MG63 (cell line): ENCODE data around the gene THOC5. TPM values are rescaled to one million over a fixed set of nuclear protein-coding genes. Genes with fewer than 3 reads are reported as not detected.
A peak's percentile ranks its signal among the peaks of the same experiment; 100 is the strongest.
"Not testable (repeated sequence)": the region's sequence is repeated elsewhere in the genome, so short reads cannot be mapped to it uniquely, and the experiment has no call there.

Experiments used
- DNase-seq: peaks from one replicate; pipeline ENCODE4 v3.0.0-alpha.2; 2020
- H3K27me3 ChIP-seq: fragments of 250-450 bp; sonication (Bioruptor Pico); 2 replicates; pipeline ENCODE4 v1.5.1; 2020; ENCODE audit warnings: mild to moderate bottlenecking, moderate library complexity
- H3K36me3 ChIP-seq: fragments of 250-450 bp; sonication (Bioruptor Pico); 2 replicates; pipeline ENCODE4 v1.5.1; 2020; ENCODE audit warnings: mild to moderate bottlenecking, moderate library complexity
- H3K4me3 ChIP-seq: fragments of 250-450 bp; sonication (Bioruptor Pico); 2 replicates; pipeline ENCODE4 v1.5.1; 2020; ENCODE audit warnings: mild to moderate bottlenecking, moderate library complexity
- H3K9me3 ChIP-seq: fragments of 250-450 bp; sonication (Bioruptor Pico); 2 replicates; pipeline ENCODE4 v1.5.1; 2020; ENCODE audit warnings: mild to moderate bottlenecking, moderate library complexity
- total RNA-seq: library from RNA; depleted of rRNA; stranded (reverse); fragments of >200 nt; shearing (Covaris generic); gene quantifications from 2 replicates; pipeline ENCODE4 v1.2.3, GENCODE V29; 2014; ENCODE audit warnings: low replicate concordance

The THOC5 gene
- total RNA-seq, 1 experiment from 2014 or later = 73.2 TPM

GRCh38 chr22:29523761-29524160, 29.8 kb downstream of the THOC5 start:
- DNase-seq = no peak
- H3K27me3 ChIP-seq = no peaks in the 10 kb centered on the region
- H3K4me3 ChIP-seq = no peak overlapping the region
- H3K36me3 ChIP-seq = peaks cover 71% of the 10 kb centered on the region
- no peaks in the 10 kb centered on the region for H3K9me3 ChIP-seq

DNA sequence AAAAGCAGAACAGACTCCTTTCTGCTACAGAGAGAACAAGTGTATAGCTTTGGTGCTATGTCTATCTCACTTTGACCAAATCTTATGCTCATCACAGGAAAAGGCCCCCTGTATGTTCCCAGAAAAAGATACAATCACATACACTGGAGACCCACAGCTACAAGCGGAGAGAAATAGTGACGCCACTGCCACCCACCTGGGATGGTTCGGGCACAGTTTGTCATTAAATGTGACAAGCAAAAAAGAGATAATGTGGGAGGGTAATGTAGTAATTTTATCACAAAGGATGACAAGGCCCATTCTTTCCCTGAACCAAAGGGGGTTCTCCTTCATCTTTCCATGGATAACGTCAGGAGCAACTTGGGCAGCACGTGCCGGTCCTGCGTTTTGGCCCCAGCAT, 32.0 kb downstream of the THOC5 start:
- peaks cover 71% of the 10 kb centered on the region for H3K36me3 ChIP-seq
- H3K4me3 ChIP-seq = no peak overlapping the region
- H3K27me3 ChIP-seq = no peaks in the 10 kb centered on the region
- H3K9me3 ChIP-seq = no peaks in the 10 kb centered on the region
- DNase-seq = no peak

DNA sequence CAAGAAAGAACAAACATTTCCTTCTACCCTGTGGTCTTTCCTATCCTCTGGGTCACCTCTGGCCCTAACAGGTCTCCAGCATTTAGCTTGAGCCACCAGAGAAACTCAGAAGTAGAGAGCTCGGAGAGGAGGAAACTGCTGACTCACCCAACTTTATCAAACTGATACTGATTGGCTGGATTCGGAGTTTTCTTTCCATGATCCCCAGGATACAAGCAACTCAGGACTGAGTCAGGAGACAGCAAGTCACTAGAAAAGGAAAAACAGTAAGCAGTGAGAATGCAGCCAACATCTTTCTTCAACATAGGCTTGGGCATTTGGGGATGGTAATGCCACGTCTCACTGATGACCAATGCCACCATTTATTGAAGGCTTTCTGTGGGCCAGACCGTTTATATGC, 32.7 kb downstream of the THOC5 start:
- Histone ChIP-seq H3K4me3 (no peak overlapping the region), H3K27me3 (no peaks in the 10 kb centered on the region), H3K9me3 (no peaks in the 10 kb centered on the region), H3K36me3 (peaks cover 71% of the 10 kb centered on the region)
- DNase-seq = no peak

DNA sequence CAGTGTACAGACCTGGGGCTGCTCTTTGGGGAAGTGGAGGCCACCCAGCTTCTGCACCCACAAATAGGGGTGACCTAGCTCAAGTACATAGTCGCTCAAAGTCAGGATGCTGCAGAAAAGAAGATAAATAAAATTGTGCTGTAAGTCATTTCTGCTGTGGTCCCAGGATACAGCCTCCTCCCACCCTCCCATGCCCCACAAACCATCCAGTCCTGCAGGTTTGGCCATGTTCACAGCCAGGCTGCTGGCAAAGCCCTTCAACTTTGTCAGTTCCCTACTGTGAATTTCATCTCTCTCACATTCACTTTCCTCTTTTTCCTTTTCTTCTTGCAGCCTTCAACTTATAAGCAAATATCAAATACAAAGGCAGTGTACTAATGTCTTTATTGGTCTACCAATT, 33.6 kb downstream of the THOC5 start:
- Histone ChIP-seq H3K36me3 (peaks cover 70% of the 10 kb centered on the region), H3K9me3 (no peaks in the 10 kb centered on the region), H3K4me3 (no peak overlapping the region), H3K27me3 (no peaks in the 10 kb centered on the region)
- no peak for DNase-seq

- Histone ChIP-seq H3K27me3 (no peaks in the 10 kb centered on the region), H3K4me3 (no peak overlapping the region), H3K36me3 (peaks cover 67% of the 10 kb centered on the region), H3K9me3 (no peaks in the 10 kb centered on the region)
- DNase-seq = no peak
Observed at GRCh38 chr22:29518427-29518826, 35.1 kb downstream of the THOC5 start.

DNA sequence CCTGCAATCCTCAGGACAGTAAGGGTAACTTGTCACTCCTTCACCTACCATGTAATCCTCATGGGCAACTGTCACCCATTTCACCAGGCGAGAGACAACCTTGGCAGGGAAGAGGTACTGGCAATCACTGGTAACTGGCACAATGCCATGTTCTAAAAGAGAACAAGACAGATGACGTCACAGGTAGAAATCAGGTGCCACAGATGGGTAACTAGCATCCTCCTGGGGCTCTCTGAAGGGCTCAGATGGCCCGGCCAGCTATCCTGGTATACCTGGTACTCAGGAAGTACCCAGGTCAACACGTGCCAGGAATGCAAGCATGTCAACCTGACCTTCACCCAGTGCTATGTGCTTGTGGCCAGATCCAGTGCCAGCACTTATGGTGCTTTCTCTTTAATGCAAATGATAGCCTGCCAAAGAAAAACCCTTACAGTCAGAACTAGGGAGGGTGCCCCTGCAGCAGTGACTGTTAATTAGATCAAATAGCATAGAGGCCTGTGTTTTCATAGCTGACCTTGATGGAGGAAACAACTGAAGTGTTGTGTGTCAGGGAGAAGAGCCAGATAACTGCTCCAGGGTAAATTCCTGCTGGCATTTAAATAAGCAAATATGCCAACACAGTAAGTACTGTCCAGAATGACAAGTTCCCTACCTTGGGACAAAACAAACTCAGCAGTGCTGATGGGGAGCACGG, 36.2 kb downstream of the THOC5 start:
- no peaks in the 10 kb centered on the region for H3K27me3 ChIP-seq
- peaks cover 67% of the 10 kb centered on the region for H3K36me3 ChIP-seq
- DNase-seq = no peak
- no peak overlapping the region for H3K4me3 ChIP-seq
- no peaks in the 10 kb centered on the region for H3K9me3 ChIP-seq

DNA sequence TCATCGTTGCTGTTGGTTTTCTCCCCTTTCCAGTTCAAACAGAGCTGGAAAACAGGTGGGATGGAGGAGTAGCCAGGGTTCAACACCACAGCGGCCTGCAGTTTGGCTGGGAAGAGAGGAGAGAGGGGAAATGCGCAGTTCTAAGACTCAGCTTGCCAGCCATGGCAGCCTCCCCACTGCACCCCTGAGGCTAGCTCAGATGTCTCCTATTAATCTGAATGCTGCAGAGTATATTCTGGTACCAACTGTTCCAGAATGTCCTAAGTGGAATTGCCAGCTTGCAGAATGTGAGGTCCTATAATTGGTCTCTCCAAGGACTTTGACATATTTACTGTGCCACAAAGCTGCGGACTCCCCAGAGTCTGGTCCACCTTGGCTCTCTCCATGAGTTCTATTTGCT, 41.5 kb downstream of the THOC5 start:
- H3K9me3 ChIP-seq = no peaks in the 10 kb centered on the region
- DNase-seq = no peak
- peaks cover 52% of the 10 kb centered on the region for H3K36me3 ChIP-seq
- no peaks in the 10 kb centered on the region for H3K27me3 ChIP-seq
- H3K4me3 ChIP-seq = no peak overlapping the region

- Histone ChIP-seq H3K9me3 (no peaks in the 10 kb centered on the region), H3K36me3 (peaks cover 54% of the 10 kb centered on the region)
Observed at GRCh38 chr22:29511126-29511862, 42.3 kb downstream of the THOC5 start.

GRCh38 chr22:29510542-29510941, 43.0 kb downstream of the THOC5 start:
- Histone ChIP-seq H3K9me3 (no peaks in the 10 kb centered on the region), H3K4me3 (no peak overlapping the region), H3K27me3 (no peaks in the 10 kb centered on the region), H3K36me3 (peaks cover 52% of the 10 kb centered on the region)
- DNase-seq = no peak

More at GRCh38 chr22:29511126-29511862, 42.3 kb downstream of the THOC5 start:
- Histone ChIP-seq H3K4me3 (no peak overlapping the region), H3K27me3 (no peaks in the 10 kb centered on the region)
- no peak for DNase-seq

GRCh38 chr22:29509815-29510214, 43.7 kb downstream of the THOC5 start:
- peaks cover 46% of the 10 kb centered on the region for H3K36me3 ChIP-seq
- H3K4me3 ChIP-seq = no peak overlapping the region
- H3K27me3 ChIP-seq = no peaks in the 10 kb centered on the region
- no peak for DNase-seq
- H3K9me3 ChIP-seq = no peaks in the 10 kb centered on the region

GRCh38 chr22:29509298-29509697, 44.3 kb downstream of the THOC5 start:
- Histone ChIP-seq H3K36me3 (peaks cover 40% of the 10 kb centered on the region), H3K27me3 (no peaks in the 10 kb centered on the region), H3K4me3 (no peak overlapping the region), H3K9me3 (no peaks in the 10 kb centered on the region)
- DNase-seq = no peak

- Histone ChIP-seq H3K4me3 (no peak overlapping the region), H3K36me3 (peaks cover 23% of the 10 kb centered on the region), H3K27me3 (no peaks in the 10 kb centered on the region), H3K9me3 (no peaks in the 10 kb centered on the region)
- DNase-seq = peak; percentile 40
Observed at GRCh38 chr22:29503811-29504372, 49.7 kb downstream of the THOC5 start.

DNA sequence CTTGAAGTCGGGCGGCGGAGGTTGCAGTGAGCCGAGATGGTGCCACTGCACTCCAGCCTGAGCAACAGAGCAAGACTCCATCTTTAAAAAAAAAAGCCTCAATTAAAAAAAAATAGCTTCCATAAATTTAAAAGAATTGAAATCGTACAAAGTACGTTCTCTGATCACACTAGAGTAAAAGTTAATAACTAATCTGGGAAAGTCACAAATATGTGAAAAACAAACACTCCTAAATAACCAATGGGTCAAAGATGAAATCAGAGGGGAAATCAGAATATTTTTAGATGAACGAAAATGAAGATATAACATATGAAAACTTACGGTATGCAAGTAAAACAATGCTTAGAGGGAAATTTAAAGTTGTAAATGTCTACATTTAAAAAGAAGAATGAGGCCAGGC, 53.7 kb downstream of the THOC5 start:
- DNase-seq = no peak
- Histone ChIP-seq H3K4me3 (no peak overlapping the region), H3K9me3 (0 out of 2 replicates have a peak, but pooled peaks cover 3% of the 10 kb centered on the region), H3K36me3 (peaks cover 4% of the 10 kb centered on the region), H3K27me3 (no peaks in the 10 kb centered on the region)

DNA sequence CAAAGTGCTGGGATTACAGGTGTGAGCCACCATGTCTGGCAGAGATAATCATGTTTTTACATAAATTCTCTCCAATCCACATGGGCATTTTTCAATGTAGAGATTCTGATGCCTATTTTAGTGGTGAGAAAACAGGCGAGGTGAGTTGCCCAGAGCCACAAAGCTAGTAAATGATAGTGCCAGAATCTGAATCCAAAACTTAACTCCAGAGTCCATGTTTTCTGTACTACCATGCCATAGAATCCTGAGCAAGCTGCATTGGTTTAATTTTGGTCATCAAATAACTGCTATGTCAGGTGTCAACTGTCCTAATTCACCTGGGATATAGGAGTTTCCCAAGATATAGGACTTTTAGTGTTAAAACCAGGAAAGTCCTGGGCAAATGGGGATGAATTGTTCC, 59.9 kb downstream of the THOC5 start:
- no peak overlapping the region for H3K4me3 ChIP-seq
- H3K9me3 ChIP-seq = 0 out of 2 replicates have a peak, but pooled peaks cover 3% of the 10 kb centered on the region
- H3K36me3 ChIP-seq = peaks cover 8% of the 10 kb centered on the region
- DNase-seq = no peak
- no peaks in the 10 kb centered on the region for H3K27me3 ChIP-seq

- H3K27me3 ChIP-seq = no peaks in the 10 kb centered on the region
- peaks cover 8% of the 10 kb centered on the region for H3K36me3 ChIP-seq
- no peak for DNase-seq
- H3K9me3 ChIP-seq = 0 out of 2 replicates have a peak, but pooled peaks cover 3% of the 10 kb centered on the region
- H3K4me3 ChIP-seq = no peak overlapping the region
Observed at GRCh38 chr22:29491012-29491411, 62.5 kb downstream of the THOC5 start.

DNA sequence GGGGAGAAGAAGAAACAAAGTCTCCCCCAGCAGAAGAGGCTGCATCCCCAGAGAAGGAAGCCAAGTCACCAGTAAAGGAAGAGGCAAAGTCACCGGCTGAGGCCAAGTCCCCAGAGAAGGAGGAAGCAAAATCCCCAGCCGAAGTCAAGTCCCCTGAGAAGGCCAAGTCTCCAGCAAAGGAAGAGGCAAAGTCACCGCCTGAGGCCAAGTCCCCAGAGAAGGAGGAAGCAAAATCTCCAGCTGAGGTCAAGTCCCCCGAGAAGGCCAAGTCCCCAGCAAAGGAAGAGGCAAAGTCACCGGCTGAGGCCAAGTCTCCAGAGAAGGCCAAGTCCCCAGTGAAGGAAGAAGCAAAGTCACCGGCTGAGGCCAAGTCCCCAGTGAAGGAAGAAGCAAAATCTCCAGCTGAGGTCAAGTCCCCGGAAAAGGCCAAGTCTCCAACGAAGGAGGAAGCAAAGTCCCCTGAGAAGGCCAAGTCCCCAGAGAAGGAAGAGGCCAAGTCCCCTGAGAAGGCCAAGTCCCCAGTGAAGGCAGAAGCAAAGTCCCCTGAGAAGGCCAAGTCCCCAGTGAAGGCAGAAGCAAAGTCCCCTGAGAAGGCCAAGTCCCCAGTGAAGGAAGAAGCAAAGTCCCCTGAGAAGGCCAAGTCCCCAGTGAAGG, 64.3 kb downstream of the THOC5 start:
- not testable (repeated sequence) for H3K27me3 ChIP-seq, H3K4me3 ChIP-seq, H3K36me3 ChIP-seq, H3K9me3 ChIP-seq, DNase-seq

GRCh38 chr22:29487426-29487986, 66.1 kb downstream of the THOC5 start:
- Histone ChIP-seq H3K27me3 (no peaks in the 10 kb centered on the region), H3K9me3 (no peaks in the 10 kb centered on the region), H3K36me3 (no peaks in the 10 kb centered on the region), H3K4me3 (no peak overlapping the region)
- DNase-seq = no peak
